IMR-90 (cell line): ENCODE data around the gene YJEFN3. TPM values are rescaled to one million over a fixed set of nuclear protein-coding genes. Genes with fewer than 3 reads are reported as not detected.

ENCODE experiments used
- ATAC-seq: fragments of 200-7000 bp; cut with Tn5 transposase; 2 replicates; pipeline ENCODE4 v1.9.1; 2020; ENCODE audit warnings: low read depth, mild to moderate bottlenecking, moderate library complexity
- BruUV-seq: library from RNA; stranded (reverse); fragments of 400-500 nt; replicated peaks from 2 replicates; lab custom pipeline; 2021; lab: Mats Ljungman, UMichigan
- CTCF ChIA-PET: fragments of 300-600 bp; formaldehyde crosslinking; extraction: SDS; loops from one replicate; lab custom pipeline; 2021; ENCODE audit warnings: antibody characterized with exemption; lab: Yijun Ruan, JAX
- POLR2A ChIA-PET: fragments of 300-600 bp; sonication (Branson Sonifier 250); formaldehyde crosslinking; loops from one replicate; lab custom pipeline; 2022; ENCODE audit warnings: antibody characterized with exemption; ENCODE audit not compliant: unreplicated experiment; lab: Charles Lee
- DNase-seq: peaks from one replicate; pipeline ENCODE4 v3.0.0; 2013
- H2AFZ ChIP-seq: replicated peaks from 2 replicates; pipeline ENCODE3; 2013; ENCODE audit warnings: low read length, mild to moderate bottlenecking; ENCODE audit not compliant: poor library complexity
- H2AK5ac ChIP-seq: 2 replicates; pipeline ENCODE4 v1.6.1; 2013; ENCODE audit warnings: low read depth, low read length, inconsistent platforms
- H2AK9ac ChIP-seq: replicated peaks from 2 replicates; pipeline ENCODE3; 2013; ENCODE audit warnings: mild to moderate bottlenecking, low read depth, low read length, moderate library complexity; ENCODE audit not compliant: poor library complexity
- H2BK120ac ChIP-seq: 2 replicates; pipeline ENCODE4 v1.6.1; 2013; ENCODE audit warnings: low read depth, low read length, inconsistent platforms
- H2BK15ac ChIP-seq: 3 replicates; pipeline ENCODE4 v1.6.1; 2013; ENCODE audit warnings: low read depth, low read length, inconsistent platforms
- H2BK20ac ChIP-seq: 2 replicates; pipeline ENCODE4 v1.6.1; 2013; ENCODE audit warnings: low read depth, mild to moderate bottlenecking, inconsistent platforms, low read length, moderate library complexity
- H2BK5ac ChIP-seq: 2 replicates; pipeline ENCODE4 v1.6.1; 2013; ENCODE audit warnings: mild to moderate bottlenecking, low read depth, low read length, inconsistent platforms; ENCODE audit not compliant: poor library complexity, severe bottlenecking
- H3K14ac ChIP-seq: replicated peaks from 2 replicates; pipeline ENCODE4 v1.6.1; 2013; ENCODE audit warnings: low read depth, low read length, inconsistent platforms
- H3K18ac ChIP-seq: 2 replicates; pipeline ENCODE4 v1.6.1; 2013; ENCODE audit warnings: low read depth, low read length, control low read depth
- H3K23ac ChIP-seq: 2 replicates; pipeline ENCODE4 v1.6.1; 2013; ENCODE audit warnings: low read depth, low read length, inconsistent platforms
- H3K27ac ChIP-seq: 2 replicates; pipeline ENCODE4 v1.5.1; 2013; ENCODE audit warnings: mild to moderate bottlenecking, control low read depth, low read length; ENCODE audit not compliant: insufficient read depth
- H3K27me3 ChIP-seq: 2 replicates; pipeline ENCODE4 v1.6.1; 2013; ENCODE audit warnings: low read length; ENCODE audit not compliant: control insufficient read depth, insufficient read depth
- H3K36me3 ChIP-seq: 2 replicates; pipeline ENCODE4 v1.6.1; 2013; ENCODE audit warnings: low read length, mixed read lengths; ENCODE audit not compliant: control insufficient read depth, insufficient read depth
- H3K4ac ChIP-seq: 2 replicates; pipeline ENCODE4 v1.6.1; 2013; ENCODE audit warnings: low read depth, low read length, inconsistent platforms
- H3K4me1 ChIP-seq: 2 replicates; pipeline ENCODE4 v1.6.1; 2013; ENCODE audit warnings: low read length, mixed read lengths; ENCODE audit not compliant: control insufficient read depth, insufficient read depth
- H3K4me2 ChIP-seq: 2 replicates; pipeline ENCODE4 v1.6.1; 2013; ENCODE audit warnings: low read depth, mild to moderate bottlenecking, control low read depth, low read length, moderate library complexity
- H3K4me3 ChIP-seq: 2 replicates; pipeline ENCODE4 v1.5.1; 2013; ENCODE audit warnings: low read depth, mild to moderate bottlenecking, control low read depth, low read length, moderate library complexity; ENCODE audit not compliant: insufficient read depth
- H3K56ac ChIP-seq: 2 replicates; pipeline ENCODE4 v1.6.1; 2013; ENCODE audit warnings: low read length, inconsistent platforms; ENCODE audit not compliant: insufficient read depth; ENCODE audit errors: extremely low read depth
- H3K79me1 ChIP-seq, 2 experiments: 2 replicates each; pipeline ENCODE4 v1.6.1; 2013; ENCODE audit warnings: low read length in 2 of 2, inconsistent platforms in 1 of 2, low read depth in 1 of 2
- H3K9ac ChIP-seq: 2 replicates; pipeline ENCODE4 v1.6.1; 2013; ENCODE audit warnings: low read depth, low read length, control low read depth
- H3K9me1 ChIP-seq: 2 replicates; pipeline ENCODE4 v1.6.1; 2013; ENCODE audit warnings: low read length, inconsistent platforms; ENCODE audit not compliant: insufficient read depth
- H3K9me3 ChIP-seq: 2 replicates; pipeline ENCODE4 v1.6.1; 2013; ENCODE audit warnings: low read length; ENCODE audit not compliant: control insufficient read depth, insufficient read depth
- H4K20me1 ChIP-seq: 2 replicates; pipeline ENCODE4 v1.6.1; 2013; ENCODE audit warnings: low read length, inconsistent platforms; ENCODE audit not compliant: insufficient read depth
- H4K5ac ChIP-seq: 2 replicates; pipeline ENCODE4 v1.6.1; 2013; ENCODE audit warnings: mild to moderate bottlenecking, low read depth, low read length, control low read depth
- H4K8ac ChIP-seq, 2 experiments: 2 replicates each; pipeline ENCODE4 v1.6.1; 2013; ENCODE audit warnings: low read depth in 2 of 2, low read length in 2 of 2, control low read depth in 1 of 2, inconsistent platforms in 1 of 2
- H4K91ac ChIP-seq: 2 replicates; pipeline ENCODE4 v1.6.1; 2013; ENCODE audit warnings: low read depth, low read length, inconsistent platforms; ENCODE audit not compliant: insufficient read depth
- BHLHE40 ChIP-seq: fragments of 150-350 bp; IDR thresholded peaks from 2 replicates; pipeline ENCODE4 v1.6.1; 2016; ENCODE audit warnings: mild to moderate bottlenecking, low read depth, low read length
- CEBPB ChIP-seq: IDR thresholded peaks from 2 replicates; pipeline ENCODE4 v1.6.1; 2012; ENCODE audit warnings: low read depth, low read length, improper control_type of control experiment
- CHD1 ChIP-seq: IDR thresholded peaks from 2 replicates; pipeline ENCODE4 v1.6.1; 2012; ENCODE audit warnings: low read depth, low read length, improper control_type of control experiment
- FOS ChIP-seq: fragments of 150-350 bp; IDR thresholded peaks from 2 replicates; pipeline ENCODE4 v1.6.1; 2016; ENCODE audit warnings: low read depth, low read length
- MAFK ChIP-seq: IDR thresholded peaks from 2 replicates; pipeline ENCODE4 v1.6.1; 2012; ENCODE audit warnings: low read depth, low read length, improper control_type of control experiment
- MAZ ChIP-seq: IDR thresholded peaks from 2 replicates; pipeline ENCODE4 v1.6.1; 2012; ENCODE audit warnings: low read depth, mild to moderate bottlenecking, low read length, improper control_type of control experiment, moderate library complexity, borderline replicate concordance
- MXI1 ChIP-seq: IDR thresholded peaks from 2 replicates; pipeline ENCODE4 v1.6.1; 2012; ENCODE audit warnings: low read depth, mild to moderate bottlenecking, low read length, moderate library complexity, borderline replicate concordance
- NFE2L2 ChIP-seq: fragments of 150-350 bp; IDR thresholded peaks from 2 replicates; pipeline ENCODE4 v1.6.1; 2016; ENCODE audit warnings: low read depth, mild to moderate bottlenecking, low read length
- POLR2A ChIP-seq: IDR thresholded peaks from 2 replicates; pipeline ENCODE4 v1.6.1; 2012; ENCODE audit warnings: mild to moderate bottlenecking, low read depth, low read length
- RAD21 ChIP-seq: IDR thresholded peaks from 2 replicates; pipeline ENCODE4 v1.6.1; 2012; ENCODE audit warnings: low read length, improper control_type of control experiment
- RCOR1 ChIP-seq: IDR thresholded peaks from 2 replicates; pipeline ENCODE4 v1.6.1; 2012; ENCODE audit warnings: mild to moderate bottlenecking, low read length, improper control_type of control experiment; ENCODE audit not compliant: insufficient replicate concordance
- RFX5 ChIP-seq: IDR thresholded peaks from 2 replicates; pipeline ENCODE4 v1.8.0; 2012; ENCODE audit warnings: low read depth, mild to moderate bottlenecking, low read length, moderate library complexity
- SMC3 ChIP-seq: fragments of 150-350 bp; IDR thresholded peaks from 2 replicates; pipeline ENCODE4 v1.6.1; 2016; ENCODE audit warnings: low read depth, mild to moderate bottlenecking, antibody characterized with exemption, low read length, moderate library complexity
- WGBS, 2 experiments: methylation state at CpG; one replicate each; pipeline versions ENCODE4 v1.1.5 to v1.1.7; 2013; ENCODE audit warnings: missing lambda C conversion rate in 2 of 2; ENCODE audit not compliant: insufficient read length in 1 of 2; ENCODE audit errors: extremely low coverage in 2 of 2; 5-methylcytosine and 5-hydroxymethylcytosine counted together
- dilution Hi-C: fragments of 300-500 bp; cut with HindIII; formaldehyde crosslinking; loops from one replicate; pipeline ENCODE4 v1.14.3; 2018; ENCODE audit warnings: low sequenced_read_pairs; ENCODE audit not compliant: unreplicated experiment
- in situ Hi-C: fragments of 300-500 bp; cut with MboI; formaldehyde crosslinking; loops from 3 replicates; pipeline ENCODE4 v1.14.3; 2019; ENCODE audit warnings: low sequenced_read_pairs, inconsistent platforms, mixed read lengths
- intact Hi-C: fragments of 100-400 bp; cut with micrococcal nuclease; formaldehyde crosslinking; loops from 2 replicates; pipeline ENCODE4 v1.10.0; 2022
- polyA plus RNA-seq, 3 experiments: library from polyadenylated mRNA; depleted of rRNA; stranded (reverse); fragments of >200 nt; gene quantifications; 2 replicates each; pipeline ENCODE4 v1.2.3, GENCODE V29; 2012; ENCODE audit warnings: low replicate concordance in 1 of 3
- total RNA-seq: library from RNA; depleted of rRNA; stranded (reverse); fragments of >200 nt; gene quantifications from 2 replicates; pipeline ENCODE4 v1.2.3, GENCODE V29; 2012
- TF ChIP-seq, protein P1 (sequence below): conservative IDR thresholded peaks from 2 replicates; pipeline ENCODE4 v1.5.1; 2012; ENCODE audit warnings: mild to moderate bottlenecking, low read depth, low read length, improper control_type of control experiment
- TF ChIP-seq, protein P2 (sequence below): fragments of 150-350 bp; IDR thresholded peaks from 2 replicates; pipeline ENCODE4 v1.6.1; 2016; ENCODE audit warnings: low read depth, mild to moderate bottlenecking, low read length, moderate library complexity, borderline replicate concordance
- TF ChIP-seq, protein P3 (sequence below): fragments of 150-350 bp; IDR thresholded peaks from 2 replicates; pipeline ENCODE4 v1.6.1; 2017; ENCODE audit warnings: mild to moderate bottlenecking, antibody characterized with exemption, low read length, low read depth

Gene YJEFN3
- total and polyA plus RNA-seq, 2 of the 4 experiments (the other 2 are of a cell fraction): 0.72 to 4.0 TPM

DNA sequence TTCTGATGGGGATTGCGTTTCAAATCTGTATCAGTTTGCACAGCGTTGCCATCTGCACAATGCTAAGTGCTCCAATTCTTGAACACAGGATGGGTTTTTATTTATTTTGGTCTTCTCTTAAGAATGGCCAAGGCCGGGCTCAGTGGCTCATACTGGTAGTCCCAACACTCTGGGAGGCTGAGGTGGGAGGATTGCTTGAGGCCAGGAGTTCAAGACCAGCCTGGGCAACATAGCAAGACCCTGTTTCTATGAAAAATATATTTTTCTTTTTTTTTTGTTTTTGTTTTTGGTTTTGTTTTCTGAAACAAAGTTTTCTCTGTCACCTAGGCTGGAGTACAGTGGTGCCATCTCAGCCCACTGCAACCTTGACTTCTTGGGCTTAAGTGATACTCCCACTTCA lies 5.5 kb upstream of the YJEFN3 start:
- ChIA-PET CTCF (no interaction called here), POLR2A (no interaction called here)
- no peak overlapping the region for H3K4me3 ChIP-seq
- TF ChIP-seq CHD1 (no peak), BHLHE40 (no peak), NFE2L2 (no peak), POLR2A (no peak), RCOR1 (no peak), MXI1 (no peak), FOS (no peak), SMC3 (no peak), RFX5 (no peak), MAFK (no peak), CEBPB (no peak), MAZ (no peak), RAD21 (no peak)
- TF ChIP-seq, protein P1, sequence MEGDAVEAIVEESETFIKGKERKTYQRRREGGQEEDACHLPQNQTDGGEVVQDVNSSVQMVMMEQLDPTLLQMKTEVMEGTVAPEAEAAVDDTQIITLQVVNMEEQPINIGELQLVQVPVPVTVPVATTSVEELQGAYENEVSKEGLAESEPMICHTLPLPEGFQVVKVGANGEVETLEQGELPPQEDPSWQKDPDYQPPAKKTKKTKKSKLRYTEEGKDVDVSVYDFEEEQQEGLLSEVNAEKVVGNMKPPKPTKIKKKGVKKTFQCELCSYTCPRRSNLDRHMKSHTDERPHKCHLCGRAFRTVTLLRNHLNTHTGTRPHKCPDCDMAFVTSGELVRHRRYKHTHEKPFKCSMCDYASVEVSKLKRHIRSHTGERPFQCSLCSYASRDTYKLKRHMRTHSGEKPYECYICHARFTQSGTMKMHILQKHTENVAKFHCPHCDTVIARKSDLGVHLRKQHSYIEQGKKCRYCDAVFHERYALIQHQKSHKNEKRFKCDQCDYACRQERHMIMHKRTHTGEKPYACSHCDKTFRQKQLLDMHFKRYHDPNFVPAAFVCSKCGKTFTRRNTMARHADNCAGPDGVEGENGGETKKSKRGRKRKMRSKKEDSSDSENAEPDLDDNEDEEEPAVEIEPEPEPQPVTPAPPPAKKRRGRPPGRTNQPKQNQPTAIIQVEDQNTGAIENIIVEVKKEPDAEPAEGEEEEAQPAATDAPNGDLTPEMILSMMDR: no peak
- TF ChIP-seq, protein P2, sequence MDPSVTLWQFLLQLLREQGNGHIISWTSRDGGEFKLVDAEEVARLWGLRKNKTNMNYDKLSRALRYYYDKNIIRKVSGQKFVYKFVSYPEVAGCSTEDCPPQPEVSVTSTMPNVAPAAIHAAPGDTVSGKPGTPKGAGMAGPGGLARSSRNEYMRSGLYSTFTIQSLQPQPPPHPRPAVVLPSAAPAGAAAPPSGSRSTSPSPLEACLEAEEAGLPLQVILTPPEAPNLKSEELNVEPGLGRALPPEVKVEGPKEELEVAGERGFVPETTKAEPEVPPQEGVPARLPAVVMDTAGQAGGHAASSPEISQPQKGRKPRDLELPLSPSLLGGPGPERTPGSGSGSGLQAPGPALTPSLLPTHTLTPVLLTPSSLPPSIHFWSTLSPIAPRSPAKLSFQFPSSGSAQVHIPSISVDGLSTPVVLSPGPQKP: no peak
- TF ChIP-seq, protein P3, sequence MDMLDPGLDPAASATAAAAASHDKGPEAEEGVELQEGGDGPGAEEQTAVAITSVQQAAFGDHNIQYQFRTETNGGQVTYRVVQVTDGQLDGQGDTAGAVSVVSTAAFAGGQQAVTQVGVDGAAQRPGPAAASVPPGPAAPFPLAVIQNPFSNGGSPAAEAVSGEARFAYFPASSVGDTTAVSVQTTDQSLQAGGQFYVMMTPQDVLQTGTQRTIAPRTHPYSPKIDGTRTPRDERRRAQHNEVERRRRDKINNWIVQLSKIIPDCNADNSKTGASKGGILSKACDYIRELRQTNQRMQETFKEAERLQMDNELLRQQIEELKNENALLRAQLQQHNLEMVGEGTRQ: no peak
- no peaks in the 10 kb centered on the region for H3K9me1 ChIP-seq
- no peak overlapping the region for H4K91ac ChIP-seq
- no peak overlapping the region for H3K27ac ChIP-seq
- no peak overlapping the region for H4K8ac ChIP-seq
- H2BK15ac ChIP-seq: no peak overlapping the region
- no peak overlapping the region for H3K56ac ChIP-seq
- no peak overlapping the region for H3K4ac ChIP-seq
- intact Hi-C loops: no loop called here
- H3K27me3 ChIP-seq: no peaks in the 10 kb centered on the region
- no peak overlapping the region for H3K14ac ChIP-seq
- no peak overlapping the region for H2AFZ ChIP-seq
- DNase-seq (no peak), ATAC-seq (no peak)
- peaks cover 32% of the 10 kb centered on the region for H3K36me3 ChIP-seq
- no peak overlapping the region for H2AK9ac ChIP-seq
- peaks cover 38% of the 10 kb centered on the region for H4K20me1 ChIP-seq
- H3K9ac ChIP-seq: no peak overlapping the region
- 80% methylated on average over 1 of the region's 3 CpGs; no CpG with 5 or more reads in 1 of the 2 experiments for WGBS, 2 experiments
- H3K79me1 ChIP-seq: peaks cover 23 to 62% of the 10 kb centered on the region in 2 experiments
- H2AK5ac ChIP-seq: no peak overlapping the region
- in situ Hi-C loops: no loop called here
- dilution Hi-C loops: no loop called here
- H3K4me1 ChIP-seq: peaks cover 2% of the 10 kb centered on the region; the same call in 1 of the 2 replicates
- H2BK20ac ChIP-seq: no peak overlapping the region
- no peak overlapping the region for H2BK5ac ChIP-seq
- no peak overlapping the region for H3K23ac ChIP-seq
- H3K4me2 ChIP-seq: no peak overlapping the region
- H4K5ac ChIP-seq: no peak overlapping the region
- H2BK120ac ChIP-seq: no peak overlapping the region
- no TSS peak for BruUV-seq
- H3K9me3 ChIP-seq: no peaks in the 10 kb centered on the region
- no peak overlapping the region for H3K18ac ChIP-seq
